Loucy (cell line): ENCODE data around the gene FBN1.

Experiments
- EZH2phosphoT487 ChIP-seq: fragments of 200-600 bp; IDR thresholded peaks from 2 replicates; pipeline ENCODE4 v1.6.1; 2018; ENCODE audit warnings: antibody characterized with exemption, mild to moderate bottlenecking, moderate library complexity, borderline replicate concordance
- TF ChIP-seq, protein P1 (sequence below): fragments of 200-600 bp; sonication (generic); conservative IDR thresholded peaks from 2 replicates; pipeline ENCODE4 v1.5.1; 2014; ENCODE audit warnings: mild to moderate bottlenecking, antibody characterized with exemption, low read length

DNA sequence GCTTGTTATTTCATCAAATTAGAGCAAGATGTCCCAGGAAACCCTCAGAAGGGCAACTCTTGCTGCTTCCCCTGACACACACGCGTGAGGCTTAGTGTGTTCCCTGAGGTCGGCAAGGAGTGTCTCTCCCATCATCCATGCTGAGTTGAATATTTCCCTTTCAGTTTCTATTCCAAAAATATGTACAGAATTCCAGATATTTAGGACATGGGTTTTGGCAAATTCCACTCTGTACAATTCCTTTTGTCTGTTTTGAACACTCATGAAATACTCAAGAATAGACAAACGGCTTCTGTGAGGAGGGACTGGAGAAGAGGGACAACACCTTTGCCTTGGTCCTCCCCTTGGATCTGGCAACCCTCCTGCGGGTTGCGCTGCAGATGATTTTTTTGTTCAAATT lies 176.2 kb downstream of the FBN1 start:
- TF ChIP-seq, protein P1, sequence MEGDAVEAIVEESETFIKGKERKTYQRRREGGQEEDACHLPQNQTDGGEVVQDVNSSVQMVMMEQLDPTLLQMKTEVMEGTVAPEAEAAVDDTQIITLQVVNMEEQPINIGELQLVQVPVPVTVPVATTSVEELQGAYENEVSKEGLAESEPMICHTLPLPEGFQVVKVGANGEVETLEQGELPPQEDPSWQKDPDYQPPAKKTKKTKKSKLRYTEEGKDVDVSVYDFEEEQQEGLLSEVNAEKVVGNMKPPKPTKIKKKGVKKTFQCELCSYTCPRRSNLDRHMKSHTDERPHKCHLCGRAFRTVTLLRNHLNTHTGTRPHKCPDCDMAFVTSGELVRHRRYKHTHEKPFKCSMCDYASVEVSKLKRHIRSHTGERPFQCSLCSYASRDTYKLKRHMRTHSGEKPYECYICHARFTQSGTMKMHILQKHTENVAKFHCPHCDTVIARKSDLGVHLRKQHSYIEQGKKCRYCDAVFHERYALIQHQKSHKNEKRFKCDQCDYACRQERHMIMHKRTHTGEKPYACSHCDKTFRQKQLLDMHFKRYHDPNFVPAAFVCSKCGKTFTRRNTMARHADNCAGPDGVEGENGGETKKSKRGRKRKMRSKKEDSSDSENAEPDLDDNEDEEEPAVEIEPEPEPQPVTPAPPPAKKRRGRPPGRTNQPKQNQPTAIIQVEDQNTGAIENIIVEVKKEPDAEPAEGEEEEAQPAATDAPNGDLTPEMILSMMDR, result no peak
- TF ChIP-seq EZH2phosphoT487, result no peak
